NB4 (cell line): ENCODE results near the gene ULBP2.
"Not testable (repeated sequence)": the region's sequence is repeated elsewhere in the genome, so short reads cannot be mapped to it uniquely, and the experiment has no call there.

ENCODE experiments used
- CTCF ChIP-seq: IDR thresholded peaks from one replicate; pipeline ENCODE4 v1.5.1; 2012; ENCODE audit warnings: low read depth, low read length
- MYC ChIP-seq: IDR thresholded peaks from 2 replicates; pipeline ENCODE4 v1.6.1; 2011; ENCODE audit warnings: low read depth, low read length

- TF ChIP-seq CTCF, MYC: not testable (repeated sequence)
These were observed 49.6 kb downstream of the ULBP2 start for GRCh38 chr6:149991472-149991795.
